Peyer's patch (tissue), 4 donors: ENCODE data around the gene SLX9. TPM values are rescaled to one million over a fixed set of nuclear protein-coding genes. Genes with fewer than 3 reads are reported as not detected.
A peak's percentile ranks its signal among the peaks of the same experiment; 100 is the strongest.
"Not testable (repeated sequence)": the region's sequence is repeated elsewhere in the genome, so short reads cannot be mapped to it uniquely, and the experiment has no call there.

Experiments used
- DNase-seq, 3 donors: peaks; one replicate each; pipeline ENCODE4 v3.0.0-alpha.2; 2017 to 2019
- H3K27ac ChIP-seq, 4 donors: fragments of 200-600 bp; sonication (generic); one replicate each; pipeline ENCODE4 v1.5.1; 2016 to 2019
- H3K27me3 ChIP-seq, 2 donors: fragments of 200-600 bp; sonication (generic); one replicate each; pipeline ENCODE4 v1.5.1; 2019
- H3K36me3 ChIP-seq, 3 donors: fragments of 200-600 bp; sonication (generic); one replicate each; pipeline ENCODE4 v1.5.1; 2016 to 2019
- H3K4me1 ChIP-seq, 4 donors: fragments of 200-600 bp; sonication (generic); one replicate each; pipeline ENCODE4 v1.5.1; 2016 to 2019
- H3K4me3 ChIP-seq, 4 donors: fragments of 200-600 bp; sonication (generic); 1 replicate in 3 of 4; 2 replicates in 1 of 4; pipeline ENCODE4 v1.5.1; 2016 to 2019; ENCODE audit warnings: mild to moderate bottlenecking in 1 of 4
- H3K9me3 ChIP-seq, 4 donors: fragments of 200-600 bp; sonication (generic); one replicate each; pipeline ENCODE4 v1.5.1; 2016 to 2019; ENCODE audit warnings: mild to moderate bottlenecking in 1 of 4
- POLR2A ChIP-seq, 2 donors: fragments of 450-650 bp; IDR thresholded peaks; one replicate each; pipeline ENCODE4 v1.5.1; 2017; ENCODE audit warnings: antibody characterized with exemption in 2 of 2, mild to moderate bottlenecking in 2 of 2, moderate library complexity in 2 of 2
- total RNA-seq, 4 donors: library from RNA; depleted of rRNA; stranded (reverse); fragments of >200 nt; gene quantifications; one replicate each; pipeline ENCODE4 v1.1.0, GENCODE V29; 2016
- TF ChIP-seq, protein P1 (sequence below), 6 experiments: fragments of 450-650 bp in 4 of 6; fragments of 200-600 bp in 2 of 6; sonication (generic) in 1 of 6; IDR thresholded peaks; one replicate each; pipeline ENCODE4 v1.5.1; 2017 to 2019; ENCODE audit warnings: antibody characterized with exemption in 6 of 6, mild to moderate bottlenecking in 3 of 6, moderate library complexity in 1 of 6

SLX9 gene
- total RNA-seq, 4 donors from 2014 or later, result 7.8 to 10.5 (median 10.0) TPM; not detected in 1

DNA sequence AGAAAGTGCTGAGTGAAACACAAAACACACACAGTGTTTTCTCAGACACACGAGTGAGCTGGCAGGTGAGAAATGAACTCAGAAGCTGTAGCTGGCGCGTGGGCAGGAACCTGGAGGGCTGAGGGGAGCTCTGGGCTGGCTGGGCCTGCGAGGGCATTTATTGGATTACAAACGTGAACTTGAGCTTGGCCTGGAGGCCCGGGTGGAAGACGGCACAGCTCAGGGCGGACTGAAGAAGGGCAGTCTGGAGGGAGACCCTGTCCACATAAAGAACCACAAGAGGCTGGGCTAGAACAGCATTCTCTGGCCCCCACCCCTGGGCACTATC, 82.5 kb downstream of the SLX9 start:
- H3K27ac ChIP-seq, result no peak overlapping the region
- TF ChIP-seq POLR2A (IDR thresholded peaks at IDR 0.05), result no peak
- TF ChIP-seq, protein P1, sequence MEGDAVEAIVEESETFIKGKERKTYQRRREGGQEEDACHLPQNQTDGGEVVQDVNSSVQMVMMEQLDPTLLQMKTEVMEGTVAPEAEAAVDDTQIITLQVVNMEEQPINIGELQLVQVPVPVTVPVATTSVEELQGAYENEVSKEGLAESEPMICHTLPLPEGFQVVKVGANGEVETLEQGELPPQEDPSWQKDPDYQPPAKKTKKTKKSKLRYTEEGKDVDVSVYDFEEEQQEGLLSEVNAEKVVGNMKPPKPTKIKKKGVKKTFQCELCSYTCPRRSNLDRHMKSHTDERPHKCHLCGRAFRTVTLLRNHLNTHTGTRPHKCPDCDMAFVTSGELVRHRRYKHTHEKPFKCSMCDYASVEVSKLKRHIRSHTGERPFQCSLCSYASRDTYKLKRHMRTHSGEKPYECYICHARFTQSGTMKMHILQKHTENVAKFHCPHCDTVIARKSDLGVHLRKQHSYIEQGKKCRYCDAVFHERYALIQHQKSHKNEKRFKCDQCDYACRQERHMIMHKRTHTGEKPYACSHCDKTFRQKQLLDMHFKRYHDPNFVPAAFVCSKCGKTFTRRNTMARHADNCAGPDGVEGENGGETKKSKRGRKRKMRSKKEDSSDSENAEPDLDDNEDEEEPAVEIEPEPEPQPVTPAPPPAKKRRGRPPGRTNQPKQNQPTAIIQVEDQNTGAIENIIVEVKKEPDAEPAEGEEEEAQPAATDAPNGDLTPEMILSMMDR (IDR thresholded peaks at IDR 0.05), result no peak
- H3K36me3 ChIP-seq, result no peaks in the 10 kb centered on the region
- H3K4me3 ChIP-seq, result no peak overlapping the region
- no peaks in the 10 kb centered on the region for H3K27me3 ChIP-seq
- peaks cover 0 to 6% (median 0%) of the 10 kb centered on the region in 4 donors for H3K9me3 ChIP-seq
- H3K4me1 ChIP-seq, result peaks cover 0 to 14% (median 3%) of the 10 kb centered on the region in 4 donors
- DNase-seq, result peak in 2 of 3 donors; percentile 18 to 42

DNA sequence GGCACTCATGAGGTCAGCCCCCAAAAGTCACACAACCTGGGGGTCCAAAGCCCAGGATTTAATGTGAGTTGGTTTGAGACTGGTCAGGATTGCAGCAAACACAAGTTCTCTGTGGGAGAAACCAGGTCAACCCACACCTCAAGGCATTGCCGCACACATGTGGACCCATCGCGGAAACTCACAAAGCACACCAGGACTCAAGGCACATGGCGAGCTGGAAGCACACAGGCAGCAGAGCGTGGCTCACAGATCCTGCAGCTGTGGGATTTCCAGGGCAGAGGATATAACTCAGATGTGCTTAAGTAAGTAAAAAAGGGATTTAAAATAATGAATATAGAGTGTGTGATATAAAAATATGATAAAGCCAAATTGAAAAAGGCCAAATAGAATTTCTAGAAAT, 82.9 kb downstream of the SLX9 start:
- H3K9me3 ChIP-seq, result peaks cover 0 to 6% (median 0%) of the 10 kb centered on the region in 4 donors
- no peaks in the 10 kb centered on the region for H3K36me3 ChIP-seq
- peaks cover 0 to 14% (median 3%) of the 10 kb centered on the region in 4 donors for H3K4me1 ChIP-seq
- DNase-seq, result no peak
- no peak overlapping the region for H3K4me3 ChIP-seq
- TF ChIP-seq, protein P1 (IDR thresholded peaks at IDR 0.05), result no peak
- no peak for TF ChIP-seq POLR2A (IDR thresholded peaks at IDR 0.05)
- no peak overlapping the region for H3K27ac ChIP-seq
- H3K27me3 ChIP-seq, result no peaks in the 10 kb centered on the region

DNA sequence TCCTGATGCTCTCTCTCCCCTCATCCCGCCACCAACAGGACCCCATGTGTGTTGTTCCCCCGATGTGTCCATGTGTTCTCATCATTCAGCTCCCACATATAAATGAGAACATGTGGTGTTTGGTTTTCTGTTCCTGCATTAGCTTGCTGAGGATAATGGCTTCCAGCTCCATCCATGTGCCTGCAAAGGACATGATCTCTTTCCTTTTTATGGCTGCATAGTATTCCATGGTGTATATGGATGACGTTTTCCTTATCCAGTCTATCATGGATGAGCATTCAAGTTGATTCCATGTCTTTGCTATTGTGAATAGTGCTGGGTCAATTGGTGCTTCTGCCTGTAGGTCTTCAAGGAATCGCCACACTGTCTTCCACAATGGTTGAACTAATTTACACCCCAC, 84.7 kb downstream of the SLX9 start:
- not testable (repeated sequence) for H3K9me3 ChIP-seq, H3K27me3 ChIP-seq, H3K36me3 ChIP-seq

DNA sequence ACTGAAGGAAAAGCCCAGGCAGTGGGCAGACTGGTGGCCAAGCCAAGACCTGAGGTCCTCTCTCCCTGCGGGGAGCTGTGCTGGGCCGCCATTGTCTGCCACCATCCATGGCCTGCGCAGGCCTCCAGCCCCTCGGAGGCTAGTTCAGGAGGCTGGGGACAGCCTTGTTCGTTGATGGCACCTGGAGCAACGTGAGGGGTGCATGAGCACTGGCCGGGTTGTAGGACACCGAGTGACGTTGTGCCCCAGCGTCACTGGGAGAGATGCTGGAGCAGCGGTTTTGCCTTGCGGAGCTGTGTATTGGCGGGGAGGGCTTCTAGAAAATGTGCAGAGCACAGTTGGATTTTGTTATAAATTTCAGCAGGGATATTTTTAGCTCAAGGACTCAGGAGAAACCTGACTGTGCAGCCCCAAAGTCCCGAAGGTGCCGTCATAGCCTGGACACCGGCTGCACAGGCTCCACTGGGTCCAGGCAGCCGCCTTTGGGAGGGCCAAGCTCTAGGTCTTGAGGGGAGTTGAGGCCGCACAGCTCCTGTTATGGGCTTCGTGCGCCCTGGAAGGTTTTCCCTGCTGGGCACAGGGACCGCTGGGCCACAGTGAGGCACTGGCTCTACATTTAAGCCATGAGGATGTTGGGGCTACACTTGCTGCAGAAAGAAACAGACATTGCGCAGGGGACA, 86.4 kb downstream of the SLX9 start:
- no peaks in the 10 kb centered on the region for H3K36me3 ChIP-seq
- H3K9me3 ChIP-seq, result peaks cover 0 to 6% (median 0%) of the 10 kb centered on the region in 4 donors
- peak in 1 of 3 donors; percentile 35 for DNase-seq
- no peak for TF ChIP-seq POLR2A (IDR thresholded peaks at IDR 0.05)
- TF ChIP-seq, protein P1 (IDR thresholded peaks at IDR 0.05), result no peak
- H3K27me3 ChIP-seq, result no peaks in the 10 kb centered on the region
- H3K4me1 ChIP-seq, result no peaks in the 10 kb centered on the region
- no peak overlapping the region for H3K4me3 ChIP-seq
- H3K27ac ChIP-seq, result no peak overlapping the region

More for the DNA sequence above, 84.7 kb downstream of the SLX9 start:
- not testable (repeated sequence) for H3K4me3 ChIP-seq, H3K4me1 ChIP-seq, H3K27ac ChIP-seq, DNase-seq

Other genes starting within 250 kb of the SLX9 start
- not detected for gene KRTAP10-12, start 242.9 kb upstream of the SLX9 start, total RNA-seq
- gene TSPEAR, start 228.5 kb upstream of the SLX9 start, total RNA-seq, result under 1 TPM in 1 of 4 donors, not detected in 3; 0.47 TPM
- gene UBE2G2, start 138.2 kb upstream of the SLX9 start, total RNA-seq, result 100 to 1,000 TPM in 2 of 4 donors, 10 to 100 TPM in 2; 68.8 to 116 (median 95.1) TPM
- 10 to 100 TPM; 42.6 to 57.6 (median 49.8) TPM for gene SUMO3, start 122.0 kb upstream of the SLX9 start, total RNA-seq
- 100 to 1,000 TPM in 3 of 4 donors, 10 to 100 TPM in 1; 69.3 to 495 (median 390) TPM for gene PTTG1IP, start 66.3 kb upstream of the SLX9 start, total RNA-seq
- 10 to 100 TPM in 3 of 4 donors, 1 to 10 TPM in 1; 9.3 to 58.6 (median 16.4) TPM for gene ITGB2, start 19.1 kb upstream of the SLX9 start, total RNA-seq
- gene ADARB1, start 134.6 kb downstream of the SLX9 start, total RNA-seq, result 10 to 100 TPM in 2 of 4 donors, 1 to 10 TPM in 2; 7.4 to 47.9 (median 10.0) TPM